Measurements from ENCODE around the gene JAKMIP1.

- TF ChIP-seq, protein P1, sequence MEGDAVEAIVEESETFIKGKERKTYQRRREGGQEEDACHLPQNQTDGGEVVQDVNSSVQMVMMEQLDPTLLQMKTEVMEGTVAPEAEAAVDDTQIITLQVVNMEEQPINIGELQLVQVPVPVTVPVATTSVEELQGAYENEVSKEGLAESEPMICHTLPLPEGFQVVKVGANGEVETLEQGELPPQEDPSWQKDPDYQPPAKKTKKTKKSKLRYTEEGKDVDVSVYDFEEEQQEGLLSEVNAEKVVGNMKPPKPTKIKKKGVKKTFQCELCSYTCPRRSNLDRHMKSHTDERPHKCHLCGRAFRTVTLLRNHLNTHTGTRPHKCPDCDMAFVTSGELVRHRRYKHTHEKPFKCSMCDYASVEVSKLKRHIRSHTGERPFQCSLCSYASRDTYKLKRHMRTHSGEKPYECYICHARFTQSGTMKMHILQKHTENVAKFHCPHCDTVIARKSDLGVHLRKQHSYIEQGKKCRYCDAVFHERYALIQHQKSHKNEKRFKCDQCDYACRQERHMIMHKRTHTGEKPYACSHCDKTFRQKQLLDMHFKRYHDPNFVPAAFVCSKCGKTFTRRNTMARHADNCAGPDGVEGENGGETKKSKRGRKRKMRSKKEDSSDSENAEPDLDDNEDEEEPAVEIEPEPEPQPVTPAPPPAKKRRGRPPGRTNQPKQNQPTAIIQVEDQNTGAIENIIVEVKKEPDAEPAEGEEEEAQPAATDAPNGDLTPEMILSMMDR (conservative IDR thresholded peaks at IDR 0.05), result no peak
- TF ChIP-seq EZH2 (IDR thresholded peaks at IDR 0.05; ENCODE audit: low read depth), result no peak
Measured at GRCh38 chr4:6011686-6012085, 188.7 kb downstream of the JAKMIP1 start.

Data from PC-9 (cell line).